ENCODE measurements around the gene TRMT61A.

The TRMT61A gene

DNA sequence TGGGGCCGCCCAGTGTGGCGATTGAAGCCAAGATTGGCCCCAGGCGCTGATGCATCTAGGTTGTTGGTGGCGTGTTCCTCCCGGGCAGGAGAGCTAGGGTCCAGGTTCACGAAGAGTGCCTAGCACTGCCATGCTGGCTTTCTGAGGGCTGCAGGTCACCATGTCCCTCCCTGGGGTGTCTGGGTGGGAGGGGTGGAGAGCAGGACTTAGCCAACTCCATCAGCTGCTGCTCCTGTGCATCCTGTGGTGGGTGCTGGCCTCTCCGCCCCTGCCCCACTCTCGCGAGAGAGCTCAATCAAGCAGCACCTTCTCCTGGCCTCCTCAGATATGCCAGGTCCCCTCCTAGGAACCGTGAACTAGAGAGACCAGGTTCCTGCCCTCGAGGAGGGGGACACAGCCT, 1.8 kb downstream of the TRMT61A start:
- no peaks in the 10 kb centered on the region for H3K27me3 ChIP-seq (ENCODE audit: low read length)
- TF ChIP-seq, protein P1, sequence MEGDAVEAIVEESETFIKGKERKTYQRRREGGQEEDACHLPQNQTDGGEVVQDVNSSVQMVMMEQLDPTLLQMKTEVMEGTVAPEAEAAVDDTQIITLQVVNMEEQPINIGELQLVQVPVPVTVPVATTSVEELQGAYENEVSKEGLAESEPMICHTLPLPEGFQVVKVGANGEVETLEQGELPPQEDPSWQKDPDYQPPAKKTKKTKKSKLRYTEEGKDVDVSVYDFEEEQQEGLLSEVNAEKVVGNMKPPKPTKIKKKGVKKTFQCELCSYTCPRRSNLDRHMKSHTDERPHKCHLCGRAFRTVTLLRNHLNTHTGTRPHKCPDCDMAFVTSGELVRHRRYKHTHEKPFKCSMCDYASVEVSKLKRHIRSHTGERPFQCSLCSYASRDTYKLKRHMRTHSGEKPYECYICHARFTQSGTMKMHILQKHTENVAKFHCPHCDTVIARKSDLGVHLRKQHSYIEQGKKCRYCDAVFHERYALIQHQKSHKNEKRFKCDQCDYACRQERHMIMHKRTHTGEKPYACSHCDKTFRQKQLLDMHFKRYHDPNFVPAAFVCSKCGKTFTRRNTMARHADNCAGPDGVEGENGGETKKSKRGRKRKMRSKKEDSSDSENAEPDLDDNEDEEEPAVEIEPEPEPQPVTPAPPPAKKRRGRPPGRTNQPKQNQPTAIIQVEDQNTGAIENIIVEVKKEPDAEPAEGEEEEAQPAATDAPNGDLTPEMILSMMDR (IDR thresholded peaks at IDR 0.05; ENCODE audit: insufficient read depth, low read length, poor library complexity, severe bottlenecking), result no peak
- no peak for TF ChIP-seq EZH2phosphoT487 (conservative IDR thresholded peaks at IDR 0.05; ENCODE audit: low read length)
- H3K9me3 ChIP-seq (ENCODE audit: insufficient read depth, low read length), result no peaks in the 10 kb centered on the region
- no peaks in the 10 kb centered on the region for H4K20me1 ChIP-seq (ENCODE audit: low read depth, low read length)
- no peak overlapping the region for H3K9ac ChIP-seq (ENCODE audit: low read length)
- H3K4me3 ChIP-seq (ENCODE audit: insufficient read depth, low read length, poor library complexity, severe bottlenecking), result no peak overlapping the region
- no peak overlapping the region for H2AFZ ChIP-seq (ENCODE audit: low read depth, low read length, severe bottlenecking)
- no peak overlapping the region for H3K4me2 ChIP-seq (ENCODE audit: low read depth, low read length, poor library complexity, severe bottlenecking)
- no peaks in the 10 kb centered on the region for H3F3A ChIP-seq (ENCODE audit: insufficient read depth)
- no peaks in the 10 kb centered on the region for H3K36me3 ChIP-seq (ENCODE audit: low read length)
- peaks cover 22% of the 10 kb centered on the region for H3K79me2 ChIP-seq (ENCODE audit: insufficient read depth, low read length)
- no peak overlapping the region for H3K27ac ChIP-seq (ENCODE audit: low read depth, low read length)
- no peaks in the 10 kb centered on the region for H3K9me2 ChIP-seq (replicated peaks; ENCODE audit: insufficient read depth, low read length)

DNA sequence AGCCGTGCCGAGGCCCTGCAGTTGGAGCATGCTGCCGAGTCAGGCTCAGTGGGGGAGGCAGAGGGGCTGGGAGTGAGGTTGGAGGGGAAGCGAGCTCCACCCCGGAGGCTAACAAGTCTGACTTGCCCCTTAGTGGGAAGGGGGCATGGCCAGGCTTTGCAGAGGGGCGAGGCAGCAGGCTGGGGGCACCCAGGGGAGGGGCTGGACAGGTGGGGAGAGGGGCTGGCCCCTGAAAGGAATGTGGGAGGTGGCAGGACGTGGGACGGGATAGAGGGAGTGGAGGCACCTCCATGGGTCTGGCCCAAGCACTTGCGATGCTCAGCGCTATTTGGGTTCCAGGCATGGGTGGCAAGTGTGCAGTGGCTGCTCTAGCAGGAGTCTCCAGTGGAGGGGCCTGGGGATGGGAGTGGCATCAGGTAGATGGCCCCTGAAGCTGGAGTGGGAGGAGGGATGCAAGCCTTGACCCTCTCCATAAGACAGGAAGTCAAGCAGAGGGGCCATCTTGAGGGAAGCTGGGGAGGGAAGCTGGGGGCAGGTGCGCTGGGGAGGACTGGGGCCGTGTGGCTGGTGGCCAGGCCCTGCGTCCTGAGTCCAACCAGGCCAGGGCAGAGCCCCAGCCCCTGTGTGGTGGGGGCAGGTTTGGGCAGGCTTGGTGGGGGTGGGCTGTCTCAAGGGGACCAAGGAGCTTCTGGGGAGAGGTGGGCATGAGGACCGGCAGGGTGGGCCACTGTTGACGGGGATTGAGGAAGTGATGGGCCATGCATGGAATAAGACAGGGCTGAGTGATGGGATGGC, 2.6 kb downstream of the TRMT61A start:
- Histone ChIP-seq H3F3A (ENCODE audit: insufficient read depth) (no peaks in the 10 kb centered on the region), H3K27ac (ENCODE audit: low read depth, low read length) (no peak overlapping the region), H3K27me3 (ENCODE audit: low read length) (no peaks in the 10 kb centered on the region), H2AFZ (ENCODE audit: low read depth, low read length, severe bottlenecking) (no peak overlapping the region), H3K9me3 (ENCODE audit: insufficient read depth, low read length) (no peaks in the 10 kb centered on the region), H3K9ac (ENCODE audit: low read length) (no peak overlapping the region), H3K36me3 (ENCODE audit: low read length) (no peaks in the 10 kb centered on the region), H4K20me1 (ENCODE audit: low read depth, low read length) (no peaks in the 10 kb centered on the region), H3K79me2 (ENCODE audit: insufficient read depth, low read length) (peaks cover 22% of the 10 kb centered on the region), H3K4me3 (ENCODE audit: insufficient read depth, low read length, poor library complexity, severe bottlenecking) (no peak overlapping the region), H3K4me2 (ENCODE audit: low read depth, low read length, poor library complexity, severe bottlenecking) (no peak overlapping the region), H3K9me2 (replicated peaks; ENCODE audit: insufficient read depth, low read length) (no peaks in the 10 kb centered on the region)
- TF ChIP-seq EZH2phosphoT487 (conservative IDR thresholded peaks at IDR 0.05; ENCODE audit: low read length), result no peak
- TF ChIP-seq, protein P1 (IDR thresholded peaks at IDR 0.05; ENCODE audit: insufficient read depth, low read length, poor library complexity, severe bottlenecking), result no peak

DNA sequence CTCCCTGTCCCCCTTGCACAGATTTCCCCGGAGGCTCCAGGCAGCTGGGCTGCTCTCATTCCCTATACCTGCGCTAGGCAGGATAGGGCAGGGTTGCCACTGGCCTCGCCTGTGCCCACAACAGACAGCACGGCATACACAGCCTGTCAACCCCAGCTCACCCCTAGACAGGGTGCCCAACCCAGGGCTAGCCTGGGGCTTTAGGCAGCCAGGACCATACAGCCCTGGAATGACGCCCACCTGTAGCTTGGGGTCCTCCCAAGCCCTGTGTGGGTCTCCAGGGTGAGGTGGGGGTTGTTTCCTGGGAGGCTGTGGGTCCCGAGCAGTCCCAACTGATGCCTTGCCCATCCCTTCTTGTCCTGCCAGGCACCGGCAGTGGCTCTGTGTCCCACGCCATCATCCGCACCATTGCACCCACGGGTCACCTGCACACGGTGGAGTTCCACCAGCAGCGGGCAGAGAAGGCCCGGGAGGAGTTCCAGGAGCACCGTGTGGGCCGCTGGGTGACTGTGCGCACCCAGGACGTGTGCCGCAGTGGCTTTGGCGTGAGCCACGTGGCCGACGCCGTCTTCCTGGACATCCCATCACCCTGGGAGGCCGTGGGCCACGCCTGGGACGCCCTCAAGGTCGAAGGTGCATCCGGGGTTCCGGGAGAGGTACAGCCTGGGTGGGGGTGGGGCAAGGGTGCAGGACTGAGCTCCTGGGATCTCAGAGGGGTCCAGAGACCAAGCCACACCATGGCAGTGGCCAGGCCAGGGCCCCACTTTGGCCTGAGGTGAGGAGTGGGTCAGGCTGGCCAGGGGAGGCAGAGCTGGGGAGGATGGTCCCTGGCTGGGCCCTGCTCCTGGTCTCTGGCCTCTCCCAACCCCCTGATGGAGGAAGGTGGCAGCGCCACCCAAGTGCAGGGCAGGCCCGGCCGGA, 3.5 kb downstream of the TRMT61A start:
- no peak overlapping the region for H3K27ac ChIP-seq (ENCODE audit: low read depth, low read length)

More for the DNA sequence above, 3.5 kb downstream of the TRMT61A start:
- no peak overlapping the region for H3K9ac ChIP-seq (ENCODE audit: low read length)
- no peaks in the 10 kb centered on the region for H3K9me3 ChIP-seq (ENCODE audit: insufficient read depth, low read length)
- no peaks in the 10 kb centered on the region for H3K27me3 ChIP-seq (ENCODE audit: low read length)
- H3K36me3 ChIP-seq (ENCODE audit: low read length), result no peaks in the 10 kb centered on the region
- H3K4me3 ChIP-seq (ENCODE audit: insufficient read depth, low read length, poor library complexity, severe bottlenecking), result no peak overlapping the region
- no peaks in the 10 kb centered on the region for H3K9me2 ChIP-seq (replicated peaks; ENCODE audit: insufficient read depth, low read length)
- H3F3A ChIP-seq (ENCODE audit: insufficient read depth), result no peaks in the 10 kb centered on the region
- TF ChIP-seq EZH2phosphoT487 (conservative IDR thresholded peaks at IDR 0.05; ENCODE audit: low read length), result no peak
- TF ChIP-seq, protein P1 (IDR thresholded peaks at IDR 0.05; ENCODE audit: insufficient read depth, low read length, poor library complexity, severe bottlenecking), result no peak
- H3K4me2 ChIP-seq (ENCODE audit: low read depth, low read length, poor library complexity, severe bottlenecking), result no peak overlapping the region
- peaks cover 22% of the 10 kb centered on the region for H3K79me2 ChIP-seq (ENCODE audit: insufficient read depth, low read length)
- no peak overlapping the region for H2AFZ ChIP-seq (ENCODE audit: low read depth, low read length, severe bottlenecking)
- no peaks in the 10 kb centered on the region for H4K20me1 ChIP-seq (ENCODE audit: low read depth, low read length)

All from SU-DHL-6 (cell line).